SK-MEL-5 (cell line): Measurements from ENCODE around the gene SGK1. TPM values are rescaled to one million over a fixed set of nuclear protein-coding genes. Genes with fewer than 3 reads are reported as not detected.
"Not testable (repeated sequence)": the region's sequence is repeated elsewhere in the genome, so short reads cannot be mapped to it uniquely, and the experiment has no call there.

ENCODE experiments used
- DNase-seq: peaks from one replicate; pipeline ENCODE4 v3.0.0-alpha.2; 2016; ENCODE audit warnings: low read depth, low spot score
- in situ Hi-C: cut with HindIII; loops from 2 replicates; pipeline ENCODE4 v1.10.0; 2016; ENCODE audit warnings: low sequenced_read_pairs, high pct_unique_total_duplicates, low pct_unique_long_range_greater_than_20kb
- total RNA-seq: library from RNA; depleted of rRNA; stranded (reverse); fragments of >200 nt; shearing (Covaris generic); gene quantifications from 2 replicates; pipeline ENCODE4 v1.2.3, GENCODE V29; 2014

The SGK1 gene
- total RNA-seq, 1 experiment from 2014 or later: 592 TPM

GRCh38 chr6:134221250-134221649 lies 96.7 kb downstream of the SGK1 start:
- in situ Hi-C loops: no loop called here
- DNase-seq: no peak

GRCh38 chr6:134217798-134218140 lies 100.1 kb downstream of the SGK1 start:
- DNase-seq: no peak
- in situ Hi-C loops: no loop called here

DNA sequence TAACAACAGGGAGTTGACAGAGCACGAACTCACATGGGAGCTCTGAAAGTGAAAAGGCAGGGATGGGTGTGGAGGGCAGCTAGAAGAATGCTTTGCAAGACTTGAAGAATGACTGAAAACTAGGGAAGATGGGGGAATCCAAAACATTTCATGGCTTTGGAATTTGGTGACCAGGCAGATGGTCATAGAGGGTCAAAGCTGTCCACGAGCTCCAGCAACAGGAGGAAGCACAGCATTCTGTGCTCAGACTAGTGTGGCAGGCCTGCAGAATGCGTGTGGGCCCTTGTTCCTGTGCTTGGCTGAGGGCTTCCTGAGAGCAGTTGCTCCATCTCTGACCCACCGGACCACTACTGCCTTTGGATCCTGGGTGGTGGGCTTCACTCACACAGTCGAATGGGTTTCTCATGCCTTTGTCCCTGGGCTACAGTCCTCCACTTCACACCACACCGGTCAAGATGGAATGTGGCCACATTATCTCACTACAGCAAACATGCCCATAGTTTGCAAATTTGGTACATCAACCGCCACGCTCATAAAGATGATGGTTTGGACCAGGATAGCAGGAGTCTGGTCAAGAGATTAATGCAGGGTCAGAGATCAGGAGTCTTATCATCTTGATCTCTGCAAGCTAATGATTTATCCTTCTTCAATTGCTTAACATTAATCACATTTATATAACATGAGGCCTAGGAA lies 100.7 kb downstream of the SGK1 start:
- no peak for DNase-seq
- in situ Hi-C loops: no loop called here

- in situ Hi-C loops: no loop called here
- DNase-seq: peak; percentile 8
These were observed 101.5 kb downstream of the SGK1 start for GRCh38 chr6:134216301-134217010.

DNA sequence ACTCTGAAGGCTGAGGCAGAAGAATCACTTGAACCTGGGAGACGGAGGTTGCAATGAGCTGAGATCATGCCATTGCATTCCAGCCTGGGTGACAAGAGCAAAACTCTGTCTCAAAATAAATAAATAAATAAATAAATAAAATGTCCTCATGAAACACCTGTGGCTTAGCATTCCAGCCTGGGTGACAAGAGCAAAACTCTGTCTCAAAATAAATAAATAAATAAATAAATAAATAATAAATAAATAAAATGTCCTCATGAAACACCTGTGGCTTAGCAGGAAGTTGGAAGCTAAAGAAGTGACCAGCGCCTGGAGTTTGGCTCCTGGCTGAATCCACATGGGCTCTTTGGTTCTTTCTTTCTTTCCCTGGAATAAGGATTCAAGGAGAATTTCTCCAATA lies 104.5 kb downstream of the SGK1 start:
- DNase-seq, in situ Hi-C loops: not testable (repeated sequence)

DNA sequence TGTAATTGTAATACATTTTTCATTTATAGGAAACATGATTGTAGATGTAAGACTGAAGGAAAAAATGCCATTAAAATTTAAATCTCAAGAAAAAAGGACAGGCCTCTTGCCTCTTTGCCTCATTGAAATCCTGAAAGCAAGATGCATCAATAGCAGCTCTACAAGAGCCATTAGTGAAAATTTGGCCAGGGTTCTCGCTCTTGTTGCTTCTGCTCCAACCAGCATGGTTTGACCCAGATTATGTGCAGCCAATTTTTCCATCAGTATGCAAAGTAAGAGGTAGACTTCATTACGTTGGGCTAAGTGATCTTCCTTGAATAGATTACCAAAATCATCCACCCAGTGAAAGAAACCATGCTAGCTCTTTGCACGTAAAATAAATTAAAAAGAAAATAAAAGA lies 106.6 kb downstream of the SGK1 start:
- DNase-seq: no peak
- in situ Hi-C loops: no loop called here

DNA sequence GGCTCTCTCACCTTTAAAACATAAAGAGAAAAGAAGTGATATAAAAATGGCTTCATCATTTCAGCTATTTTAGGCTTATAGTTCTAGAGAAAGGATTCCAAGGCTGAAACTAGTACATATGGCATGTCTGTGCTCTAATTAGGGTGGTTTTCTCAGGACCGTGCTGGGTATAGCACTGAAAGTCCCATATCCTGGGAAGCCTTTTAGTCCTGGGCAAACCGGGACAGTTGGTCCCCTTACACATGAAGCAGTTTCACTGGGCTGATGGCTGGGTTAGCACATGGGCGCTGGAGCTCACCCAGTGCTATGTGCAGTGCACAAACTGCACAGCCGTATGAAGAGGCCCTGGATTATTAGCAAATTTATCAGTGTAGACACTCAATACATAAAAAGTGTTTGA lies 110.5 kb downstream of the SGK1 start:
- DNase-seq: no peak
- in situ Hi-C loops: no loop called here

DNA sequence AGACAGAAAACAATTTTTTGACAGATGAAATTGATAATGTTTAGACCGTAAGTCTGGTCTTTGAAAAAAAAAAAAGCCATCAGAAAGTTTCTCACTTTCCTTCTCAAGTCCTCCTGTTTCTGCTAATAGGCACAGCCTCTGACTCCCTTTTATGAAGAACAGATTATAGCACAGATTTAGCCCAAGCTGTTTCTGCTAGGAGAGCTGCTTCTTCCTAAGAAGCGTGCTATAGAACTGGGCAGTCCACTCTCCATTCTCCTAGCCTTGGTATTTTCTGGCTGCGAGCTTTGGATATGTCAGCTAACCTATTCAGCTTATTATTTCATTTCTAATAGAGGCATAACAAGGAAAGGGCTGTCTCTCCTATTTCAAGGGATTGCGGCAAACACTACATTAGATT lies 112.5 kb downstream of the SGK1 start:
- in situ Hi-C loops: no loop called here
- DNase-seq: no peak

DNA sequence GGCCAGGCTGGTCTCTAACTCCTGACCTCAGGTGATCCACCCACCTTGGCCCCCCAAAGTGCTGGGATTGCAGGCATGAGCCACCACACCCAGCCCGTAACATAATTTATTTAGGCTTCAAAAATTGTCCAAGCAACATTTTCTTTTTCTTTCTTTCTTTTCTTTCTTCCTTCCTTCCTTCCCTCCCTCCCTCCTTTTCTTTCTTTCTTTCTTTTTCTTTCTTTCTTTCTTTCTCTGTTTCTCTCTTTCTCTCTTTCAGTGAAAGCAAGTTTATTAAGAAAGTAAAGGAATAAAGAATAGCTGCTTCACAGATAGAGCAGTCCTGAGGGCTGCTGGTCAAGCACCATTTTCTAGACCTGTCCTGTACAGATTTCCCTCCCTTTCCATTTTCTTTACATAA lies 113.2 kb downstream of the SGK1 start:
- DNase-seq, in situ Hi-C loops: not testable (repeated sequence)

GRCh38 chr6:134204031-134204430 lies 113.9 kb downstream of the SGK1 start:
- in situ Hi-C loops: no loop called here
- DNase-seq: no peak

- in situ Hi-C loops: no loop called here
- DNase-seq: no peak
These were observed 116.2 kb downstream of the SGK1 start for GRCh38 chr6:134201716-134202115.

GRCh38 chr6:134199848-134200606 lies 117.9 kb downstream of the SGK1 start:
- in situ Hi-C loops: no loop called here
- DNase-seq: no peak

DNA sequence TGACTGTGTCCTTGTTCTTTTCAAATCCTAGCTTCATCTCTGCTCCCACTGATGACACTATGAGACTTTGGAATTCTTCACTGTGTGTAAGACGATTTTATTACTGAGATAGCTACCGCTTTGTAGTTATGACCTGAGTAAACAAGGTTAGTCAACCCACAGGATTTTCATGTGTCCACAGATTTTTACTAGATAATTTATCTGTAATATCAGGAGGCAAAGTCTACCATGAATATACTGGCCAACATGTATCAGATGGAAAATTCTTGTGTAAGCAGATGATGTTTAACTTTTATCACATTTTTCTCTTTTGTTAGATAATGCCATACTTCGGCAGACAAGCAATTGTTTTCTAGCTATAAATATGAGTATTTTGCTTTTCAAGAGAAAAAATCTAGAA lies 119.8 kb downstream of the SGK1 start:
- no peak for DNase-seq
- in situ Hi-C loops: no loop called here

GRCh38 chr6:134197685-134198084 lies 120.2 kb downstream of the SGK1 start:
- DNase-seq, in situ Hi-C loops: not testable (repeated sequence)

DNA sequence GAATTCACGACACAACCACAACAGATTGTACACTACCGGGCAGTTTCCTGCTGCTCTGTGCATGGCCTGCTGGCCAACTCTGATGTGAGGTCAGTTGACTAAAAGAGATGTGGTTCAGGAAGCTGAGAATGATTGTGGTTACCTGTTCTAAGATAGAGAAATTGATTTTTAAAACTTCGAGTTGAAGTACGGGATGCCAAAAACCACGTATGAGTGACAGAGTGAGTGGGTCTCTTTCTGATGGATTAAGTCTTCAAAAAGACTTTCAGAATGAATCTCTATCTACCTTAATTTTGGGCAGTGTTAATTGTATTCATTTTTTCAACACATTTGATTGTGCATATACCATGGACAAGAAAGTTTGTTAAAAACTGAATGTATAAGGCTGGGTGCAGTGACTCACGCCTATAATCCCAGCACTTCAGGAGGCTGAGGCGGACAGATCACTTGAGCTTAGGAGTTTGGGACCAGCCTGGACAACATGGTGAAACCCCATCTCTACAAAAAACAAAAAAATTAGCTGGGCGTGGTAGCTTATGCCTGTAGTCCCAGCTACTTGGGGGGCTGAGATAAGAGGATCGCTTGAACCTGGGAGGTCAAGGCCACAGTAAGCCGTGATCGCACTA lies 121.2 kb downstream of the SGK1 start:
- in situ Hi-C loops: no loop called here
- no peak for DNase-seq

DNA sequence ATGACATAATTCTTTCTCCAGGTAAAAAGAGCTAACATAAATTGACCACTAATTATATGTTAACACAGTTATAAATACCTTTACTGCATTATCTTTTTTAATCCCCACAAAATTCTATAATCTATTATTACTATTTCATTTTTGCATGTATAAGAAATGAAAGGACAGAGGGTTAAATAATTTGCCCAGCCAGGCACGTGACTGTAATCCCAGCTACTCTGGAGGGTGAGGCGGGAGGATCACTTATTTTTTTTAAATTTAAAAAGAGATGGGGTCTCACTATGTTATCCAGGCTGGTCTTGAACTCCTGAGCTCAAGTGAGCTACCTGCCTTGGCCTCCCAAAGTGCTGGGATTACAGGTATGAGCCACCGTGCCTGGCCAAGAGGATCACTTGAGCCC lies 121.9 kb downstream of the SGK1 start:
- DNase-seq: no peak
- in situ Hi-C loops: no loop called here

DNA sequence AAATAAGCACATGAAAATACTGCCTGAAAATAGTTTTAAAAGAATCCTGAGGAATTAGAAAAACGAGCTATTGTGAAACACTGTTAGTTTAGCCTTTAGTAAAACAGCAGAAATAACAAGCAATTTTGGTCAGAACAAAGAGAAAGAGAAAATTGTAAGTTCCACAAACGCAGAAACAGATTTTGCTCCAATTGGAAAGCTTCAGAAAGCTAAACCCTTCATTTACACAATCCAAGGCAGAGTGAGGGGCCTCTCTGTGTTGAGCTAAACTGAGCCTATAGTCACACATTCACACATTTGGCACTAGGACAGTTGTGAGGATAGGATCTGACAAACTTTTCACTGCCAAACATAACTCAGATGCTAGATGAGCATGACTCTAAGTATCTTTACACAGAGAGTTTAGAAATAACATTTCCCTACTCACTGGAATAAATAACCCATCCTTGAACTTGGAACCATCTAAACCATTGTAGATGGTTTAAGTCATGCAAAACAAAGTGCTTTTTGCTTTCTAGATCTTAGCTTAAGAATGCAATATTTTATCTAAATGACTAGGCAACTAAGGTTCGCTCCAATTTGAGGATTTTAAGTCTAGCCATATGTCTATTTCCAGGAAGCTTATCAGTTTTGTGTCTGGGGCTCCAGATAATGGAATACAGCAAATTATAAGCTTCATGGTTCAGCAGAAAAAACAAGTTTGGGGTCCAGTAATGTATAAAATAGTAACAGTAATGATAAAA lies 122.6 kb downstream of the SGK1 start:
- in situ Hi-C loops: no loop called here
- DNase-seq: no peak
